NCI-H2107 treated with DMSO at 0.1 percent for 48 hours (cell line): ENCODE data around the gene MTA2.
A peak's percentile ranks its signal among the peaks of the same experiment; 100 is the strongest.

ENCODE experiments used
- DNase-seq: peaks from one replicate; lab custom pipeline; 2025; ENCODE audit not compliant: unreplicated experiment; lab: John Stamatoyannopoulos, UW

MTA2 gene

GRCh38 chr11:62612366-62613290 is 11.0 kb upstream of the MTA2 start, which contains the start of the genes EML3 and ROM1:
TSS of gene EML3 (minus strand) at chr11:62612775. CDS start at chr11:62612457, 318 bp downstream.
TSS of gene ROM1 (plus strand) at chr11:62613257. CDS start at chr11:62613282, 25 bp downstream.
- DNase-seq: no peak

GRCh38 chr11:62611705-62612365 is 10.2 kb upstream of the MTA2 start:
- DNase-seq: no peak

- DNase-seq: no peak
Observed at GRCh38 chr11:62610814-62611704, 9.4 kb upstream of the MTA2 start.

- no peak for DNase-seq
Observed at GRCh38 chr11:62610403-62610802, 8.7 kb upstream of the MTA2 start.

GRCh38 chr11:62608776-62609175 is 7.1 kb upstream of the MTA2 start:
- no peak for DNase-seq

- DNase-seq: no peak
Observed at GRCh38 chr11:62607714-62608113, 6.0 kb upstream of the MTA2 start.

- no peak for DNase-seq
Observed at GRCh38 chr11:62605902-62606301, 4.2 kb upstream of the MTA2 start.

- no peak for DNase-seq
Observed at GRCh38 chr11:62605467-62605866, 3.8 kb upstream of the MTA2 start.

- peak; percentile 17 for DNase-seq
Observed at GRCh38 chr11:62604460-62605120, 2.9 kb upstream of the MTA2 start.

- no peak for DNase-seq
Observed at GRCh38 chr11:62603776-62604299, 2.2 kb upstream of the MTA2 start.

- DNase-seq: no peak
Observed at GRCh38 chr11:62603072-62603408, 1.4 kb upstream of the MTA2 start.

GRCh38 chr11:62602141-62603071 is 741 bp upstream of the MTA2 start:
- no peak for DNase-seq

- no peak for DNase-seq
Observed at GRCh38 chr11:62601122-62601371, 618 bp downstream of the MTA2 start.

GRCh38 chr11:62600367-62601121 is 1.1 kb downstream of the MTA2 start:
- DNase-seq: no peak

GRCh38 chr11:62599901-62600300 is 1.8 kb downstream of the MTA2 start:
- DNase-seq: no peak

- DNase-seq: peak; percentile 21
Observed at GRCh38 chr11:62599069-62599696, 2.5 kb downstream of the MTA2 start.

GRCh38 chr11:62595124-62595523 is 6.5 kb downstream of the MTA2 start:
- no peak for DNase-seq

GRCh38 chr11:62593434-62594044 is 8.1 kb downstream of the MTA2 start:
- DNase-seq: peak; percentile 15
